IPS-18a (cell line): ENCODE results near the gene DLG2.

ENCODE experiments used
- H3K27ac ChIP-seq: one replicate; pipeline ENCODE4 v1.5.1; 2013; ENCODE audit warnings: low read length
- H3K27me3 ChIP-seq: one replicate; pipeline ENCODE4 v1.6.1; 2013; ENCODE audit warnings: mild to moderate bottlenecking, low read length; ENCODE audit not compliant: control insufficient read depth, insufficient read depth
- H3K36me3 ChIP-seq: one replicate; pipeline ENCODE4 v1.6.1; 2013; ENCODE audit warnings: low read depth, low read length; ENCODE audit not compliant: control insufficient read depth
- H3K4me1 ChIP-seq: one replicate; pipeline ENCODE4 v1.6.1; 2013; ENCODE audit warnings: low read depth, low read length; ENCODE audit not compliant: control insufficient read depth
- H3K4me3 ChIP-seq: one replicate; pipeline ENCODE4 v1.5.1; 2013; ENCODE audit warnings: low read length
- H3K9ac ChIP-seq: one replicate; pipeline ENCODE4 v1.6.1; 2013; ENCODE audit warnings: mild to moderate bottlenecking, low read length, moderate library complexity
- H3K9me3 ChIP-seq: one replicate; pipeline ENCODE4 v1.6.1; 2013; ENCODE audit warnings: low read depth, low read length; ENCODE audit not compliant: control insufficient read depth

DLG2 gene

DNA sequence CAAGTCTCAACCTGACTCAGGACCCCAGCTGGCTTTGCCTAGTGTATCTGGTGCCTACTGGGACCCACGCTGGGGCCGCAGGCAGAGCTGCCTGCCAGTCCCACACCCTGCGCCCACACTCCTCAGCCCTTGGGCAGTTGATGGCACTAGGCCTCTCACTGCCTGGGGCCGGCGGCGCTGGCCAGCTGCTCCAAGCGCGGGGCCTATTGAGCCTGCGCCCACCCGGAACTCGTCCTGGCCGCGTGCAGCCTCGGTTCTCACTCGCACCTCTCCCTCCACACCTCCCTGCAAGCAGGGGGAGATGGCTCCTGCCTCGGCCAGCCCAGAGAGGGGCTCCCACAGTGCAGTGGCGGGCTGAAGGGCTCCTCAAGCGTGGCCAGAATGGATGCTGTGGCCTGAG, 1432.4 kb downstream of the DLG2 start:
- H3K36me3 ChIP-seq: no peaks in the 10 kb centered on the region
- no peak overlapping the region for H3K4me3 ChIP-seq
- H3K4me1 ChIP-seq: no peaks in the 10 kb centered on the region
- no peaks in the 10 kb centered on the region for H3K27me3 ChIP-seq
- H3K9me3 ChIP-seq: no peaks in the 10 kb centered on the region
- no peak overlapping the region for H3K9ac ChIP-seq
- no peak overlapping the region for H3K27ac ChIP-seq

DNA sequence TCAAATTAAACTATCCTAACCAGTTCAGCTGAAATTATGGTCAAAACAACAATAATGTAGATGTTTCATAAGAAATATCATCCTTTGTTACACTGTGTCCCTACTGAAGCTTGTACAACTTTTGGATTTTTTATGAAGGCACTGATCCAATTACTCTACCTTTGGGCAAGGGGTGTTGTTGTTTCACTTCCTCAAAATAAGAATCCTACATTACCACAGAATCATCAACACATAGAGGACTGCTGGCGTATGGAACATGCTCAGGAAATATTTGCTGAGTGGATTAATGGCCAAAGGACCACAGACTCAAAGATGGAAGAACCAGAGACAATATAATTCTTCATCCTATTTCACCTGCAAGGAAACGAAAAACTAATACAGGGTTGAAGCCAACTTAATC, 1433.4 kb downstream of the DLG2 start:
- H3K27me3 ChIP-seq: no peaks in the 10 kb centered on the region
- H3K4me3 ChIP-seq: no peak overlapping the region
- no peak overlapping the region for H3K9ac ChIP-seq
- no peaks in the 10 kb centered on the region for H3K4me1 ChIP-seq
- H3K36me3 ChIP-seq: no peaks in the 10 kb centered on the region
- no peak overlapping the region for H3K27ac ChIP-seq
- H3K9me3 ChIP-seq: no peaks in the 10 kb centered on the region

DNA sequence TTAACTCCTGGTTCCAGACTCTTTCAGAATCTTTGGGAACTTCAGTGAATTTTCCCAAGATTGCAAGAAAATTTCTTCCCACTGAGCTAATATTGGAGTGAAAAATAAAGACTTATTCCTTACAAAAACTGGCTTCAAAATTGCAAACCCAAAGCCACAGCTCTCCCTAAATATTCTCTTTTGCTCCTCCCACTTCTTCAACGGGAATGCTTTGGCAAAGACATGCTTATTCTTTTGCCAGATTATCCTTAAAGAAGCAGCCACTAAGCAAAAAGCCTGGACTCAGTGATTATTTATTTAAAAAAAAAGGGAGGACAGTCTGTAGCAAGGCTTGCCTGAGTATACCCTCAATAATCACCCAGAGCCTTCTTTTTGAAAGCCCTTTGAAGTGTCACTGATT, 1438.6 kb downstream of the DLG2 start:
- Histone ChIP-seq H3K9ac (no peak overlapping the region), H3K4me1 (no peaks in the 10 kb centered on the region), H3K27me3 (no peaks in the 10 kb centered on the region), H3K27ac (no peak overlapping the region), H3K4me3 (no peak overlapping the region), H3K9me3 (no peaks in the 10 kb centered on the region), H3K36me3 (no peaks in the 10 kb centered on the region)

DNA sequence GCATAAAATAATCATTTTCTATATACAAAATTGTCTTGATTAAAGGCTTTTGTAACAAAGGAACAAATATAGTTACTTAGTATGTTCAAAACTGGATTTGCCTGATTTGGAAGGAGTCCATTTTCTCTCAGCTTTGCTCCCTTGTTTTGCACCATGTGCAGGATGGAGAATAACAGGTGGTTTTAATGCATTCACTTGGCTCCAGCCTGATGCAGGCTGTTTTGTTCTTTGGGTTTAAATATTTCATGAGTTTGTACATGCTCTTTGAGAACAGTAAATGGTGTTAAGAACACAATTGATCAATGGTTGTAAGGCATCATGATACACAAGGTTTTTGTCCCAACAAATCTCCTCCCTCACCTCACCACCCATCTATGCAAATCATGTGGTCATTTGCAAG, 1454.1 kb downstream of the DLG2 start:
- no peak overlapping the region for H3K27ac ChIP-seq
- no peak overlapping the region for H3K4me3 ChIP-seq
- H3K9me3 ChIP-seq: no peaks in the 10 kb centered on the region
- no peaks in the 10 kb centered on the region for H3K27me3 ChIP-seq
- H3K9ac ChIP-seq: no peak overlapping the region
- H3K36me3 ChIP-seq: no peaks in the 10 kb centered on the region
- H3K4me1 ChIP-seq: no peaks in the 10 kb centered on the region

DNA sequence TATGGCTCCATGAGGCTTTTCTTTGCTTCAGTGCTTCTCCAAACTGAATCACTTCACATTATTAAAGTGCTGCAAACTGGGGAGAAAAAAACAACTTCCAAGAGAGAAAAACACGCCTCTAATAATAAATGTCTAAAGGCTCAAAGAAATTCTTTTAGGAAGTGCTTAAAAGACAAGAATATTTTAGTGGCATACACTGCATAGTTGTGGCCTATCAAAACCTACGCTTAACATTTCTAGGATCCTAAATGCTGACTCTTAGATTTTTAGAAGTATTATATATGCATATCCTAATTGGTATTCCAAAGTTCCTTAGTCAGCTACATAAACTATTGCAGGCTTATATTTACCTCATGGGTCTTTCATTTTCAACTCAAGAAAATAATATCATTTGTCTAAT, 1462.0 kb downstream of the DLG2 start:
- H3K36me3 ChIP-seq: no peaks in the 10 kb centered on the region
- H3K9ac ChIP-seq: no peak overlapping the region
- no peak overlapping the region for H3K27ac ChIP-seq
- no peaks in the 10 kb centered on the region for H3K9me3 ChIP-seq
- H3K4me1 ChIP-seq: no peaks in the 10 kb centered on the region
- no peaks in the 10 kb centered on the region for H3K27me3 ChIP-seq
- H3K4me3 ChIP-seq: no peak overlapping the region

DNA sequence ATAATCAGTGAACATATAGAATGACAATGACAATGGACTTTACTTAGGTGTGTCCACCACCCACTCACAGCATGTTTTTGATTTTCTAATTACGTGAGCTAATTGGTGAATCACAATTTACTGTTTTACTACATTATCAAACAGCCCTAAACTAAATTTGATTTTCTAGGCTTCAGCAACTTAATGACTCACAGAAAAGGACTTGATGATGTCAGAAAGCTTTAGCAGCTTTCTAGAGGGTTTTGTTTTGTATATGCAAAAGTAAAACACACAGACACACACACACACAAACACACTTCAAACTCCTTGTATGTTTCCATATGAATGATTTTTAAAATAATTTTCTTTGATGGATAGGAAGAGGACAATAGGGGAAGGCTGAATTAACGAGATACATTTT, 1462.4 kb downstream of the DLG2 start:
- Histone ChIP-seq H3K27ac (no peak overlapping the region), H3K4me3 (no peak overlapping the region), H3K27me3 (no peaks in the 10 kb centered on the region), H3K9ac (no peak overlapping the region), H3K4me1 (no peaks in the 10 kb centered on the region), H3K36me3 (no peaks in the 10 kb centered on the region), H3K9me3 (no peaks in the 10 kb centered on the region)

DNA sequence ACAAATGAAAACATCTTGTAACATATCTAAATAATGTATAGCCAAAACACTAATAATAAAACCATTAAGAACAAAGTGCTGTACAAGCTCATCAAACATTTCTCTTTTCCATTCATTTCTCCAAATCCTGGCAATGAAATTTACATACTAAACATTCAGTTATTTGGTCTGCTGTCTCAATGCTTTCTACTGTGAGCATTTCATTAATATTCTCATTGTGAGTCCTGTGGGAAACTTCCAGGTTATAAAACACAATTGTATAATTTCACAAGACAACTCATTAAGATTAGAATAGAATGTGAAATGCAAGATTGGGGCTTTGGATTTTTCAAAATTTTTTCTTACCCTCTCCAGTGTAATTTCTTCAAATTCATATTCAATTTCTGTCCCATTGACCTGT, 1464.0 kb downstream of the DLG2 start:
- no peak overlapping the region for H3K4me3 ChIP-seq
- H3K36me3 ChIP-seq: no peaks in the 10 kb centered on the region
- H3K9me3 ChIP-seq: no peaks in the 10 kb centered on the region
- no peaks in the 10 kb centered on the region for H3K27me3 ChIP-seq
- H3K4me1 ChIP-seq: no peaks in the 10 kb centered on the region
- no peak overlapping the region for H3K9ac ChIP-seq
- H3K27ac ChIP-seq: no peak overlapping the region

DNA sequence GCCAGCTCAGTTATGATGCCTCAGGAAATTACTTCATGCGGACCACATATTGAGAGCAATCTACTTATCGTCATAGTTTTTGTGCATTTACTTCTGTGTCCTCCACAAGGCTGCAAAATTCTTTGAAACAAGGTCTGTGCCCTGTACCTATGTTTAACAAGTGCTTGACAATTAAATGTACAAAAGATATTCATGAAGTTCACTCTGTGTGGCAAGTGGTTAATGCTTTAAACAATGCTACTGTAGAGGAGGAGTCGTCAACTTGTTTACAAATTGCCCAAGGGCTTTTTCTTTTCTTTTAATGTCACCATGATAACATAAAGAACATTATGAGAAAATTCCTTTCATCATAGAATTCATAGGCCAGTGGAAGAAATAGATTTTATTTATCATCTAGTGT, 1469.5 kb downstream of the DLG2 start:
- no peak overlapping the region for H3K4me3 ChIP-seq
- no peaks in the 10 kb centered on the region for H3K9me3 ChIP-seq
- no peak overlapping the region for H3K27ac ChIP-seq
- H3K27me3 ChIP-seq: no peaks in the 10 kb centered on the region
- H3K36me3 ChIP-seq: no peaks in the 10 kb centered on the region
- H3K9ac ChIP-seq: no peak overlapping the region
- no peaks in the 10 kb centered on the region for H3K4me1 ChIP-seq

DNA sequence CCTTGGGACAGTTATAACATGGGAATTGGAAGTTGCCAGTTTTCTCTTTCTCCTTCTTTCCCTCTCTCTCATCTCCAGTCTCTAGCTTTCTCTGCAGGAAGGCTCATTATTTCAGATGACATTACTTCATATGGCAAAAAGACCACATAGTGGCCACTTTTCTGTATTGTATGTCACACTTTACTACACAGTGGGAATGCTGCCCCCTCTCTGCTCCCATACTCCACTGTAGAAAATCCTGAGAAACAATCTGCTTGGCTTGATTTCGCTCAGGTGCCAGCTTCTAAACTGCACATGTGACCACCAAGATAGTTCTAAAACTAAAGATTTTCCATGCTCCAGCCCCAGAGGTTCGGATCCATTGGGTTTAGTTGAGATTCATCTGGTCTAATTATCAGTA, 1480.3 kb downstream of the DLG2 start:
- H3K4me1 ChIP-seq: no peaks in the 10 kb centered on the region
- H3K9me3 ChIP-seq: no peaks in the 10 kb centered on the region
- no peak overlapping the region for H3K4me3 ChIP-seq
- no peak overlapping the region for H3K27ac ChIP-seq
- H3K36me3 ChIP-seq: no peaks in the 10 kb centered on the region
- H3K9ac ChIP-seq: no peak overlapping the region
- H3K27me3 ChIP-seq: no peaks in the 10 kb centered on the region

DNA sequence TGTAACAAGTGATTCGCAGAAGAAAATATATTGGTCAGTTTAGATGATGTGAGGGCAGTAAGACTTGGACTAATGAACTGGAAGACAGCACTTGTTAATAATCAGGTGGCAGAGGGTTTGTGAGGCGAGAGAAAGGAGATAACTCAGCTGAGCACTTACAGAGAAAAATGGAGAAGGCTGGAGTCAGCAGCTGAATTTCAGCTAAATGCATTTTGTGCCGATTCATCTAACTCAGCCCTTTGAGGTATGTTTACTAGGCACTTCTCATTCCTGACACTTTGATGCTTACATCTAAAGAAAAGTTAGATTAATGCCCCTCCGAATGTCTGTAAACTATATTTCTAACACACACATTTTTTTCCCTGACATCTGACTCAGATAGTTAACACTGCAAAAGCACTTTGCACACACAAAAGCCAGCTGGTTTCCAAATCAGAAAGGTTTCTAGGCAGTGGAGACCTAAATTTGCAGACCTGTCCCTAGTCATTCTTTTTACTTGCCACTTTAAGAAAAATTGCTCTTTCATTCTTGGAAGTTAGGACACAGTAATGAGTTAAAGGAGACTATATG, 1481.4 kb downstream of the DLG2 start:
- Histone ChIP-seq H3K4me1 (no peaks in the 10 kb centered on the region), H3K4me3 (no peak overlapping the region), H3K27me3 (no peaks in the 10 kb centered on the region), H3K9me3 (no peaks in the 10 kb centered on the region), H3K27ac (no peak overlapping the region), H3K9ac (no peak overlapping the region), H3K36me3 (no peaks in the 10 kb centered on the region)

DNA sequence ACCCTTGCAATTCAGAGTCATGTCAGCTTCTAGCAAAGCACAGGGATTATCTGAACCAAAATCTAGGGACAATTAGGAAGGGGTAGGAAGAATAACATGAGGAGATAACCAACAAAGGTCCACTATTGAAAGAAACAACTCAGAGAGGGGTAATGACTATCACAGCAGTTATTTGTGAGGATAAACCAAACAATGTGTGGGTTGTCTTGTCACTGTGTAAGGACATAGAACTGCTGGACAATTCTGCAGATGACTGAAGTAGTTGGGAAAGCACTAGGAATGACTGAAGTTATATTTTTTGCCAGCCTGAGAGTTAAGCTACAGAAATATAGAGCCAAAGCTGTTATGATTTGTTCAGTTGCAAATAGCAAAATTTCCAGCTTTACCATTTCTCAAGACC, 1482.6 kb downstream of the DLG2 start:
- H3K4me1 ChIP-seq: peaks cover 5% of the 10 kb centered on the region
- no peak overlapping the region for H3K9ac ChIP-seq
- H3K27ac ChIP-seq: no peak overlapping the region
- no peaks in the 10 kb centered on the region for H3K36me3 ChIP-seq
- no peak overlapping the region for H3K4me3 ChIP-seq
- H3K27me3 ChIP-seq: no peaks in the 10 kb centered on the region
- H3K9me3 ChIP-seq: no peaks in the 10 kb centered on the region

DNA sequence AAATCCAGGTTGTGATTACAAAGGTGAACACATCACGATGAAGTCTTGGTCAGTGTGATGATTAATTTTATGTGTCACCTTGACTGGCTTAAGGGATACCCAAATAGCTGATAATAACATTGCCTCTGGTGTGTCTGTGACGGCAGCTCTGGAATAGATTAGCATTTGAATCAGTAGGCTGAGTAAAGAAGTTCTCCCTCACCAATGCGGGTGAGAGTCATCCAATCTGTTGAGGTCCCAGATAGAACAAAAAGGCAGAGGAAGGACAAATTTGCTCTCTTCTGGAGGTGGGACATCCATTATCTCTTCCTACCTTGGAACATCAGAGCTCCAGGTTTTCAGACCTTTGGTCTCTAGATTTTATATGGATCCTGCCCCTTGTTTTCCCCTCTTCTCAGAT, 1484.7 kb downstream of the DLG2 start:
- H3K9me3 ChIP-seq: no peaks in the 10 kb centered on the region
- H3K4me1 ChIP-seq: peaks cover 5% of the 10 kb centered on the region
- no peak overlapping the region for H3K9ac ChIP-seq
- H3K27ac ChIP-seq: no peak overlapping the region
- no peaks in the 10 kb centered on the region for H3K36me3 ChIP-seq
- H3K4me3 ChIP-seq: no peak overlapping the region
- no peaks in the 10 kb centered on the region for H3K27me3 ChIP-seq
